ENCODE results near the gene GAS2L3. TPM values are rescaled to one million over a fixed set of nuclear protein-coding genes. Genes with fewer than 3 reads are reported as not detected.

GAS2L3 gene
- total and polyA plus RNA-seq, 2 of the 13 experiments (the other 11 are each of a cell fraction or from before 2014, with no cell fraction given): 7.0 to 20.8 TPM

GRCh38 chr12:100573292-100574186 is at the start of gene GAS2L3 (continued):
- TF ChIP-seq ZNF761 (CRISPR knock-in tag; conservative IDR thresholded peaks at IDR 0.05) (peak; percentile 91; the same call in 1 of the 2 replicates), ZNF782 (CRISPR knock-in tag; IDR thresholded peaks at IDR 0.05; ENCODE audit: borderline replicate concordance) (no peak), NFKB2 (CRISPR knock-in tag; IDR thresholded peaks at IDR 0.05; ENCODE audit: borderline replicate concordance) (peak; percentile 86; the same call in 1 of the 2 replicates), ZNF567 (CRISPR knock-in tag; IDR thresholded peaks at IDR 0.05; ENCODE audit: borderline replicate concordance) (0 out of 2 replicates have a peak, but pooled peaks have one; percentile 67), ZNF574 (CRISPR knock-in tag; IDR thresholded peaks at IDR 0.05) (peak; percentile 84), BCL3 (CRISPR knock-in tag; IDR thresholded peaks at IDR 0.05) (peak; percentile 82; the same call in 1 of the 2 replicates), MIER3 (CRISPR knock-in tag; IDR thresholded peaks at IDR 0.05; ENCODE audit: borderline replicate concordance) (peak; percentile 50; the same call in 1 of the 2 replicates), POLR2AphosphoS5 (IDR thresholded peaks at IDR 0.05; ENCODE audit: low read depth, low read length) (peak; percentile 71), FOXM1 (CRISPR knock-in tag; IDR thresholded peaks at IDR 0.05) (peak; percentile 96), CSRNP1 (CRISPR knock-in tag; IDR thresholded peaks at IDR 0.05) (peak; percentile 97), POLR2A (IDR thresholded peaks at IDR 0.05; ENCODE audit: insufficient read depth in 1 of 2, low read depth in 2 of 2, low read length in 2 of 2) (peak; percentile 77 to 81), ZNF724P (CRISPR knock-in tag; IDR thresholded peaks at IDR 0.05; ENCODE audit: borderline replicate concordance) (peak; percentile 83; the same call in 1 of the 2 replicates), TBX2 (CRISPR knock-in tag; IDR thresholded peaks at IDR 0.05; ENCODE audit: borderline replicate concordance) (peak; percentile 83), ZNF343 (CRISPR knock-in tag; IDR thresholded peaks at IDR 0.05) (peak; percentile 77; the same call in 1 of the 2 replicates), GLI4 (CRISPR knock-in tag; IDR thresholded peaks at IDR 0.05; ENCODE audit: borderline replicate concordance) (peak; percentile 83; the same call in 1 of the 2 replicates), GLMP (CRISPR knock-in tag; IDR thresholded peaks at IDR 0.05; ENCODE audit: borderline replicate concordance) (no peak), TSC22D2 (CRISPR knock-in tag; IDR thresholded peaks at IDR 0.05; ENCODE audit: borderline replicate concordance) (no peak), ZNF672 (CRISPR knock-in tag; IDR thresholded peaks at IDR 0.05) (no peak), DRAP1 (CRISPR knock-in tag; IDR thresholded peaks at IDR 0.05) (peak; percentile 60; the same call in 1 of the 2 replicates)
- TF ChIP-seq, protein P1, sequence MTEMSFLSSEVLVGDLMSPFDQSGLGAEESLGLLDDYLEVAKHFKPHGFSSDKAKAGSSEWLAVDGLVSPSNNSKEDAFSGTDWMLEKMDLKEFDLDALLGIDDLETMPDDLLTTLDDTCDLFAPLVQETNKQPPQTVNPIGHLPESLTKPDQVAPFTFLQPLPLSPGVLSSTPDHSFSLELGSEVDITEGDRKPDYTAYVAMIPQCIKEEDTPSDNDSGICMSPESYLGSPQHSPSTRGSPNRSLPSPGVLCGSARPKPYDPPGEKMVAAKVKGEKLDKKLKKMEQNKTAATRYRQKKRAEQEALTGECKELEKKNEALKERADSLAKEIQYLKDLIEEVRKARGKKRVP (CRISPR knock-in tag; IDR thresholded peaks at IDR 0.05): peak in 1 of 2 experiments; percentile 61; a peak in 1 of 4 replicates
